Esophagus muscularis mucosa (tissue), 4 donors: ENCODE results near the gene ANKS3.

Experiments used
- CTCF ChIP-seq, 3 experiments: fragments of 200-600 bp in 2 of 3; fragments of 450-650 bp in 1 of 3; sonication (generic) in 2 of 3; IDR thresholded peaks; one replicate each; pipeline ENCODE4 v1.5.1; 2017 to 2019; ENCODE audit warnings: antibody characterized with exemption in 3 of 3, mild to moderate bottlenecking in 2 of 3, moderate library complexity in 1 of 3
- EP300 ChIP-seq: sonication (generic); formaldehyde crosslinking; IDR thresholded peaks from one replicate; pipeline ENCODE4 v1.6.1; 2017; ENCODE audit warnings: antibody characterized with exemption
- POLR2AphosphoS5 ChIP-seq, 2 donors: sonication (generic); formaldehyde crosslinking; IDR thresholded peaks; one replicate each; pipeline ENCODE4 v1.6.1; 2017; ENCODE audit warnings: antibody characterized with exemption in 2 of 2

GRCh38 chr16:4766875-4767628, 33.0 kb upstream of the ANKS3 start, which contains the start of gene ZNF500:
- TF ChIP-seq CTCF (IDR thresholded peaks at IDR 0.05), result no peak
- TF ChIP-seq POLR2AphosphoS5 (IDR thresholded peaks at IDR 0.05), result peak; percentile 87 to 93
- no peak for TF ChIP-seq EP300
